Omental fat pad (tissue), 4 donors: ENCODE results near the gene SIPA1L3. TPM values are rescaled to one million over a fixed set of nuclear protein-coding genes. Genes with fewer than 3 reads are reported as not detected.

ENCODE experiments used
- ATAC-seq: fragments of 150-250 bp; one replicate; pipeline ENCODE4 v1.9.1; 2016; ENCODE audit warnings: mild to moderate bottlenecking, moderate library complexity; ENCODE audit not compliant: low FRiP score
- DNase-seq: peaks from one replicate; pipeline ENCODE4 v3.0.0-alpha.2; 2019; ENCODE audit warnings: low spot score
- total RNA-seq, 4 donors: library from RNA; depleted of rRNA; stranded (reverse); fragments of >200 nt; gene quantifications; one replicate each; pipeline ENCODE4 v1.1.0, GENCODE V29; 2016
- TF ChIP-seq, protein P1 (sequence below), 3 donors: fragments of 450-650 bp; IDR thresholded peaks; one replicate each; pipeline ENCODE4 v1.5.1; 2016 to 2017; ENCODE audit warnings: antibody characterized with exemption in 3 of 3, mild to moderate bottlenecking in 3 of 3, moderate library complexity in 2 of 3

SIPA1L3 gene
- total RNA-seq, 4 donors from 2014 or later = 8.9 to 14.7 (median 12.0) TPM

DNA sequence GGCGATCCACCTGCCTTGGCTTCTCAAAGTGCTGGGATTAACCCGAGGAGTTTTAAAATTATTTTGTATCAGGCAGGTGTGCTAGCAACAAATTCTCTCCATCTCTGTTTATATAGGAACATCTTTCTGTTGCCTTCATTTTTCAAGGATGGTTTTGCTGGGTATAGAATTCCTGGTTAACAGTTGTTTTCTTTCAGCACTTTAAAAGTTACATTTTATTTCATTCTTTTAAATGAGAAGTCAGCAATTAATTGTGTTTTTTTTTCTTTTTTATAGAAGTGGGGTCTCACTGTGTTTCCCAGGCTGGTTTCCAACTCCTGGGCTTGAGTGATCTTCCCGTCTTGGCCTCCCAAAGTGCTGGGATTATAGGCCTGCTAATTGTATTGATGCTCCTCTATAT is 273.1 kb downstream of the SIPA1L3 start:
- ATAC-seq (no peak), DNase-seq (no peak)
- TF ChIP-seq, protein P1, sequence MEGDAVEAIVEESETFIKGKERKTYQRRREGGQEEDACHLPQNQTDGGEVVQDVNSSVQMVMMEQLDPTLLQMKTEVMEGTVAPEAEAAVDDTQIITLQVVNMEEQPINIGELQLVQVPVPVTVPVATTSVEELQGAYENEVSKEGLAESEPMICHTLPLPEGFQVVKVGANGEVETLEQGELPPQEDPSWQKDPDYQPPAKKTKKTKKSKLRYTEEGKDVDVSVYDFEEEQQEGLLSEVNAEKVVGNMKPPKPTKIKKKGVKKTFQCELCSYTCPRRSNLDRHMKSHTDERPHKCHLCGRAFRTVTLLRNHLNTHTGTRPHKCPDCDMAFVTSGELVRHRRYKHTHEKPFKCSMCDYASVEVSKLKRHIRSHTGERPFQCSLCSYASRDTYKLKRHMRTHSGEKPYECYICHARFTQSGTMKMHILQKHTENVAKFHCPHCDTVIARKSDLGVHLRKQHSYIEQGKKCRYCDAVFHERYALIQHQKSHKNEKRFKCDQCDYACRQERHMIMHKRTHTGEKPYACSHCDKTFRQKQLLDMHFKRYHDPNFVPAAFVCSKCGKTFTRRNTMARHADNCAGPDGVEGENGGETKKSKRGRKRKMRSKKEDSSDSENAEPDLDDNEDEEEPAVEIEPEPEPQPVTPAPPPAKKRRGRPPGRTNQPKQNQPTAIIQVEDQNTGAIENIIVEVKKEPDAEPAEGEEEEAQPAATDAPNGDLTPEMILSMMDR (IDR thresholded peaks at IDR 0.05) = no peak

DNA sequence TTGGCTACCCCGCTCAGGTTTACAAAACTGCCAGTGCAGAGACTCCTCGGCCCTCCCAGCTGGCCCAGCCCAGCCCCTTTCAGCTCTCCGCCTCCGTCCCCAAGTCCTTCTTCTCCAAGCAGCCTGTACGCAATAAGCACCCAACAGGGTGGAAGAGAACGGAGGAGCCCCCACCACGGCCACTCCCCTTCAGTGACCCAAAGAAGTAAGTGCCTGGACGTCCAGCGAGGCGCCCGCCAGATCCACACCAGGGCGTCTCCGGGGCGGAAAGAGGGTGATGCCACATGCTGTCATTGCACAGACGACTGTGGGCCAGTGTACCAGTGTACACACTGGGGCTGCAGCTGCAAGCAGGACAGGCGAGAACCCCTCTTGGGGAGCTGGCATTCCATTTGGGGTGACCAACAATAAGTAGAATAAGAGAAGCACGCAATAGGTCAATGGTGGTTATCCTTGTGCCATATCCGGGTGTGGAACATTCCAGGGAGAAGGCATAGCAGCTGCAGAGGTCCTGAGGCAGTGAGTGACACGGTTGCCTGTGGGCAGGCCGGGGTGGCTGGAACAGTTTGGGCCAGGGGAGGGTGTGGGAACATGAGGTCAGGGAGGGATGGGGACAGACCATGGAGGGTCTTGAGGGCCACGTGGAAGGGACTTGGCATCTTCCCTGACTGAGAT is 275.7 kb downstream of the SIPA1L3 start:
- ATAC-seq (no peak), DNase-seq (no peak)
- TF ChIP-seq, protein P1 (IDR thresholded peaks at IDR 0.05) = no peak

DNA sequence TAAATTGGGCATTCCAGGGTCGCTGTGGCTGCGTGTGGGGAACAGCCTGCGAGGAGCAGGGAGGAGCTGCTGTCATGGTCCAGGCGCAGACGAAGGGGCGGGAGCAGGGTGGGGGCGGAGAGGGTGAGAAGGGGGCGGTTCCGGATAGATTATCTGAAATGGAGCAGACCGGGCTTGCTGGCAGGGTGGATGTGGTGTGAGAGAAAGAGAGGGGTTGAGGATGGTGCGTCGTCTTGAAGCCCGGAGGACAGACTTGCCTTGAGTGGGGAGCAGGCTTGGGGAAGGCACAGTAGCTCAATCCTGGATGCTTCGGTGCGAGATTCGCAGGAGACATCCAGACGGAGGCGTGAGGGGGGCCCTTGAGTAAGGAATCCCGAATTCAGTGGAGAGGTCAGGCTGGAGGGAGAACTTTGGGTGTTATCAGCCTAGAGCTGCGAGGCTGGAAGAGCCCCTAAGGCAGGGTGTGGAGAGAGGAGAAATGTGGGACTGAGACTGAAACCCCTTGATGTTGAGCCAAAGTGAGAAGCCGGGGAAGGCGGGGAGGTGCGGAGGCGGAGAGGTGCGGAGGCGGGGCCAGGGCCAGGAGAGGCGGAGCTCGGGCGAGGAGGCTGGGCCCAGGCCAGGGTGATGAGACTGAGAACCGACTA is 276.4 kb downstream of the SIPA1L3 start:
- no peak for DNase-seq
- peak; percentile 62 for ATAC-seq
- TF ChIP-seq, protein P1 (IDR thresholded peaks at IDR 0.05) = no peak

DNA sequence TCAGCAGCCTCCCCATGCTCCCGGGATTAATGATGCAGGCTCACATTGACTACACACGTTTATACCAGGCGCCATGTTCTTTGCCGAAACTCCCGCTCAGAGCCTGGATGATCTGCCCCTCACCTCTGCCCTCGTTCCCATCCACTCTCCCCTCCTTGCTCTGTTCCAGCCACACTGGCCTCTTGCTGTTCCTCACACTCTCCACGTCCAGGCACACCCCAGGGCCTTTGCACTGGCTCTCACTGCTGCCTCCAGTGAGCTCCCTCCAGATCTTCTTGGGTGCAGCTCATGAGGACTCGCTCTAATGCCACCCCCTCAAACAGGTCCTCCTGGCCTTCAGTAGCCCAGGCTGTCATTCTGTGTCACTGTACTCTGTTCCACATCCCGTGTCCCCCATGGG is 277.8 kb downstream of the SIPA1L3 start:
- ATAC-seq = no peak
- TF ChIP-seq, protein P1 (IDR thresholded peaks at IDR 0.05) = no peak

DNA sequence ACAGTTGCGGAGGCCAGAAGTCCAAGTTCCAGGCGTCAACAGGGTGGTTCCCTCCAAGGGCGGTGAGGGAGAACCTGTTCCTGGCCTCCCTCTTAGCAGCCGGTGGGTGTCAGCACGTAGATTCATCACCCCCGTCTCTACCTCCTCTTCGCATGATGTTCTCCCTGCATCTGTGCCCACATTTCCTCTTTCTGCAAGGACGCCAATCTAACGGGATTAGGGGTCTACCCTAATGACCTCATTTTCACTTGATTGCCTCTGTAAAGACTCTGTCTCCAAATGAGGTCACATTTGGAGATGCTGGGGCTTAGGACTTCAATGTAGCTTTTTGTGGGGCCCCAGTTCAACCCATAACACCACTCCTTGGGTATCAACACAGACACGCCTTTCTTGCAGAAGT is 278.6 kb downstream of the SIPA1L3 start:
- ATAC-seq (no peak), DNase-seq (no peak)
- TF ChIP-seq, protein P1 (IDR thresholded peaks at IDR 0.05) = no peak

More for the DNA sequence above, 277.8 kb downstream of the SIPA1L3 start:
- DNase-seq = no peak

DNA sequence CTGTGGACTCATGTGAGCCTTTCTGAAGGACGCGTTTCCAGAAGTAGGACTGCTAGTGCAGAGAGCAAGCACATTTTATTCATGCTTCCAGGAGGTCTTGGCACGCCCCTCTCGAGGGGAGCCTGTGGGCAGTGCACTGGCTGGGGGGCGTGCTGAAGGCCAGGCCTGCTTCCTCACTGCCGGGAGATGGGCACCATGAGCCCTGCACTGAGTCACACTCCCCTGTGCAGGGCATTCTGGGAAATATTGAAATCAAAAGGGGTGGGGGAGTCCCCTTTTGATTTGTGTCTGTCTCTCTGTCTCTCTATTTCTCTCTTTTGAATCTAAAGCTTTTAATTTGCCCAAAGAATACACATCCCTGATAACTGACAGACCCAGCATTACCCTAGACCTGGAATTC is 283.1 kb downstream of the SIPA1L3 start:
- ATAC-seq = no peak
- TF ChIP-seq, protein P1 (IDR thresholded peaks at IDR 0.05) = no peak
- no peak for DNase-seq

DNA sequence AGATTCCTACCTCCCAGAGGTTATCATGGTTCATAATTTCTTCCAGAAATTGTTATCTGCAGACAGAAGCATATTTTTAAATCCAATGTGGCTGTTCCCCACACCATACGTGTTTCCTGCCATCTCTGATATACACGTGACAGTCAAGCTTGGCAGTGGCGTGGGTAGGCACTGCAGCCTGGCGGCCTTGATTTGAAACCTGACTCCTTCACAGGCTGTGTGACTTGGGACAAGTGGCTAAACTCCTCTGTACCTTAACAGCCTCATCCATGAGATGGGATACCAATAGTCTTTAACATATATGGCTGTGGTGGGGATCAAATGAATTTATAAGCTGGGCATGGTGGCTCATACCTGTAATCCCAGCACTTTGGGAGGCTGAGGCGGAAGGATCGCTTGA is 283.8 kb downstream of the SIPA1L3 start:
- TF ChIP-seq, protein P1 (IDR thresholded peaks at IDR 0.05) = no peak
- DNase-seq (no peak), ATAC-seq (no peak)
